HAP-1 (cell line): ENCODE data around the gene CELSR1.
"Not testable (repeated sequence)": the region's sequence is repeated elsewhere in the genome, so short reads cannot be mapped to it uniquely, and the experiment has no call there.

Experiments
- DNase-seq, 2 experiments: peaks; one replicate each; pipeline ENCODE4 v3.0.0-alpha.2; 2016 to 2020; ENCODE audit warnings: low spot score in 2 of 2
- H3K27me3 ChIP-seq: fragments of 250-450 bp; sonication (Bioruptor Pico); 2 replicates; pipeline ENCODE4 v1.5.1; 2020; ENCODE audit warnings: low read depth, mild to moderate bottlenecking, moderate library complexity
- H3K36me3 ChIP-seq: fragments of 250-450 bp; sonication (Bioruptor Pico); replicated peaks from 2 replicates; pipeline ENCODE4 v1.5.1; 2020; ENCODE audit warnings: mild to moderate bottlenecking
- H3K4me1 ChIP-seq: fragments of 250-450 bp; sonication (Bioruptor Pico); 2 replicates; pipeline ENCODE4 v1.5.1; 2020; ENCODE audit warnings: mild to moderate bottlenecking
- H3K4me3 ChIP-seq: fragments of 250-450 bp; sonication (Bioruptor Pico); 2 replicates; pipeline ENCODE4 v1.5.1; 2020; ENCODE audit warnings: mild to moderate bottlenecking, moderate library complexity
- H3K9me3 ChIP-seq: fragments of 250-450 bp; sonication (Bioruptor Pico); 2 replicates; pipeline ENCODE4 v1.5.1; 2020; ENCODE audit warnings: mild to moderate bottlenecking, moderate library complexity
- in situ Hi-C: fragments of 300-500 bp; cut with MboI; formaldehyde crosslinking; loops from 3 replicates; pipeline ENCODE4 v1.14.3; 2020; ENCODE audit warnings: low sequenced_read_pairs, inconsistent platforms, mixed read lengths

The CELSR1 gene

GRCh38 chr22:46514592-46515207 lies 22.7 kb downstream of the CELSR1 start:
- no peak for DNase-seq
- in situ Hi-C loops, result no loop called here
- no peaks in the 10 kb centered on the region for H3K9me3 ChIP-seq

GRCh38 chr22:46513908-46514550 lies 23.4 kb downstream of the CELSR1 start:
- no peak for DNase-seq
- Histone ChIP-seq H3K4me3 (no peak overlapping the region), H3K9me3 (no peaks in the 10 kb centered on the region), H3K27me3 (no peaks in the 10 kb centered on the region), H3K36me3 (0 out of 2 replicates have a peak, but pooled peaks cover 3% of the 10 kb centered on the region), H3K4me1 (peaks cover 5% of the 10 kb centered on the region; the same call in 1 of the 2 replicates)
- in situ Hi-C loops, result no loop called here

More at GRCh38 chr22:46514592-46515207, 22.7 kb downstream of the CELSR1 start:
- Histone ChIP-seq H3K36me3 (0 out of 2 replicates have a peak, but pooled peaks cover 3% of the 10 kb centered on the region), H3K4me3 (no peak overlapping the region), H3K4me1 (peaks cover 5% of the 10 kb centered on the region; the same call in 1 of the 2 replicates), H3K27me3 (no peaks in the 10 kb centered on the region)

- in situ Hi-C loops, result no loop called here
- DNase-seq, result no peak
- Histone ChIP-seq H3K36me3 (0 out of 2 replicates have a peak, but pooled peaks cover 3% of the 10 kb centered on the region), H3K27me3 (no peaks in the 10 kb centered on the region), H3K9me3 (no peaks in the 10 kb centered on the region), H3K4me1 (peaks cover 12% of the 10 kb centered on the region), H3K4me3 (no peak overlapping the region)
Measured at GRCh38 chr22:46512683-46513082, 24.7 kb downstream of the CELSR1 start.

- Histone ChIP-seq H3K36me3 (0 out of 2 replicates have a peak, but pooled peaks cover 3% of the 10 kb centered on the region), H3K4me3 (no peak overlapping the region), H3K27me3 (no peaks in the 10 kb centered on the region), H3K9me3 (no peaks in the 10 kb centered on the region), H3K4me1 (peaks cover 12% of the 10 kb centered on the region)
- no peak for DNase-seq
- in situ Hi-C loops, result no loop called here
Measured at GRCh38 chr22:46512039-46512370, 25.4 kb downstream of the CELSR1 start.

- Histone ChIP-seq H3K4me3 (no peak overlapping the region), H3K27me3 (no peaks in the 10 kb centered on the region), H3K9me3 (no peaks in the 10 kb centered on the region), H3K4me1 (peaks cover 12% of the 10 kb centered on the region), H3K36me3 (0 out of 2 replicates have a peak, but pooled peaks cover 3% of the 10 kb centered on the region)
- in situ Hi-C loops, result no loop called here
- DNase-seq, result no peak
Measured at GRCh38 chr22:46511151-46512038, 26.0 kb downstream of the CELSR1 start.

- DNase-seq, result no peak
- in situ Hi-C loops, result no loop called here
- H3K27me3 ChIP-seq, result no peaks in the 10 kb centered on the region
- no peaks in the 10 kb centered on the region for H3K9me3 ChIP-seq
- no peak overlapping the region for H3K4me3 ChIP-seq
- no peaks in the 10 kb centered on the region for H3K36me3 ChIP-seq
- H3K4me1 ChIP-seq, result peaks cover 12% of the 10 kb centered on the region
Measured at GRCh38 chr22:46509416-46510089, 27.9 kb downstream of the CELSR1 start.

- no peaks in the 10 kb centered on the region for H3K27me3 ChIP-seq
- H3K36me3 ChIP-seq, result no peaks in the 10 kb centered on the region
- peak; percentile 66 to 68 for DNase-seq
- in situ Hi-C loops, result no loop called here
- H3K4me3 ChIP-seq, result no peak overlapping the region
- peaks cover 12% of the 10 kb centered on the region for H3K4me1 ChIP-seq
- no peaks in the 10 kb centered on the region for H3K9me3 ChIP-seq
Measured at GRCh38 chr22:46508491-46508999, 28.9 kb downstream of the CELSR1 start.

GRCh38 chr22:46507451-46508425 lies 29.7 kb downstream of the CELSR1 start:
- Histone ChIP-seq H3K36me3 (no peaks in the 10 kb centered on the region), H3K27me3 (no peaks in the 10 kb centered on the region), H3K4me1 (peaks cover 12% of the 10 kb centered on the region), H3K9me3 (no peaks in the 10 kb centered on the region), H3K4me3 (no peak overlapping the region)
- DNase-seq, result peak in 1 of 2 experiments; percentile 22
- in situ Hi-C loops, result no loop called here

- no peaks in the 10 kb centered on the region for H3K27me3 ChIP-seq
- H3K4me3 ChIP-seq, result no peak overlapping the region
- H3K4me1 ChIP-seq, result peaks cover 14% of the 10 kb centered on the region
- in situ Hi-C loops, result no loop called here
- no peaks in the 10 kb centered on the region for H3K36me3 ChIP-seq
- no peaks in the 10 kb centered on the region for H3K9me3 ChIP-seq
- DNase-seq, result no peak
Measured at GRCh38 chr22:46504584-46504983, 32.8 kb downstream of the CELSR1 start.

GRCh38 chr22:46502440-46503175 lies 34.8 kb downstream of the CELSR1 start:
- in situ Hi-C loops, result no loop called here

GRCh38 chr22:46501701-46502100 lies 35.7 kb downstream of the CELSR1 start:
- in situ Hi-C loops, result no loop called here
- Histone ChIP-seq H3K27me3 (no peaks in the 10 kb centered on the region), H3K36me3 (no peaks in the 10 kb centered on the region), H3K4me3 (no peak overlapping the region), H3K9me3 (no peaks in the 10 kb centered on the region), H3K4me1 (peaks cover 8% of the 10 kb centered on the region)
- DNase-seq, result no peak

More at GRCh38 chr22:46502440-46503175, 34.8 kb downstream of the CELSR1 start:
- H3K27me3 ChIP-seq, result no peaks in the 10 kb centered on the region
- peaks cover 8% of the 10 kb centered on the region for H3K4me1 ChIP-seq
- no peaks in the 10 kb centered on the region for H3K36me3 ChIP-seq
- no peak overlapping the region for H3K4me3 ChIP-seq
- H3K9me3 ChIP-seq, result no peaks in the 10 kb centered on the region
- DNase-seq, result no peak

- H3K27me3 ChIP-seq, H3K36me3 ChIP-seq, H3K9me3 ChIP-seq, H3K4me3 ChIP-seq, in situ Hi-C loops, H3K4me1 ChIP-seq, DNase-seq: not testable (repeated sequence)
Measured at GRCh38 chr22:46501265-46501664, 36.2 kb downstream of the CELSR1 start.
